Measurements from ENCODE around the gene CBR3. TPM values are rescaled to one million over a fixed set of nuclear protein-coding genes. Genes with fewer than 3 reads are reported as not detected.

The CBR3 gene
- total RNA-seq, 1 donor from 2014 or later, result 4.3 TPM

DNA sequence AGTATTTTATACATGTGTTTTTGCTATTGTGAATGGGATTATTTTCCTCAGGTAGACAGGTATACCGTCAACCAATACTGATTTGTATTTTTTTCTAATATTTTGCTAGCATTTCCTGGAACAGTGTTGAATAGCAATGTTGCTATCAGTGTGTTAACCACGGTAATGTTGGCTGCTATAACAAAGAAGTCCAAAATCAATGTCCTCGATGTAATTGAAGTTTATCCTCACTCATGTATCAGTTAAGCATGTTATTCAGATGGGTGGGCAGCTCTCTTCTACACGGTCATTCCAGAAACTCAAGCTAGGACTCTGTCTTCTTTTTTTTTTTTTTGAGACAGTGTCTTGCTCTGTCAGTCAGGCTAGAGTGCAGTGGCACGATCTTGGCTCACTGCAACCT, 46.1 kb downstream of the CBR3 start:
- TF ChIP-seq, protein P1, sequence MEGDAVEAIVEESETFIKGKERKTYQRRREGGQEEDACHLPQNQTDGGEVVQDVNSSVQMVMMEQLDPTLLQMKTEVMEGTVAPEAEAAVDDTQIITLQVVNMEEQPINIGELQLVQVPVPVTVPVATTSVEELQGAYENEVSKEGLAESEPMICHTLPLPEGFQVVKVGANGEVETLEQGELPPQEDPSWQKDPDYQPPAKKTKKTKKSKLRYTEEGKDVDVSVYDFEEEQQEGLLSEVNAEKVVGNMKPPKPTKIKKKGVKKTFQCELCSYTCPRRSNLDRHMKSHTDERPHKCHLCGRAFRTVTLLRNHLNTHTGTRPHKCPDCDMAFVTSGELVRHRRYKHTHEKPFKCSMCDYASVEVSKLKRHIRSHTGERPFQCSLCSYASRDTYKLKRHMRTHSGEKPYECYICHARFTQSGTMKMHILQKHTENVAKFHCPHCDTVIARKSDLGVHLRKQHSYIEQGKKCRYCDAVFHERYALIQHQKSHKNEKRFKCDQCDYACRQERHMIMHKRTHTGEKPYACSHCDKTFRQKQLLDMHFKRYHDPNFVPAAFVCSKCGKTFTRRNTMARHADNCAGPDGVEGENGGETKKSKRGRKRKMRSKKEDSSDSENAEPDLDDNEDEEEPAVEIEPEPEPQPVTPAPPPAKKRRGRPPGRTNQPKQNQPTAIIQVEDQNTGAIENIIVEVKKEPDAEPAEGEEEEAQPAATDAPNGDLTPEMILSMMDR (IDR thresholded peaks at IDR 0.05), result no peak
- no peaks in the 10 kb centered on the region for H3K4me1 ChIP-seq
- ATAC-seq, result no peak
- no peak overlapping the region for H3K4me3 ChIP-seq
- intact Hi-C loops (cut with DNase I), result no loop called here
- no peaks in the 10 kb centered on the region for H3K9me3 ChIP-seq
- H3K36me3 ChIP-seq, result no peaks in the 10 kb centered on the region
- H3K27me3 ChIP-seq (ENCODE audit: low read depth), result no peaks in the 10 kb centered on the region
- no peak for DNase-seq
- no peak overlapping the region for H3K27ac ChIP-seq

DNA sequence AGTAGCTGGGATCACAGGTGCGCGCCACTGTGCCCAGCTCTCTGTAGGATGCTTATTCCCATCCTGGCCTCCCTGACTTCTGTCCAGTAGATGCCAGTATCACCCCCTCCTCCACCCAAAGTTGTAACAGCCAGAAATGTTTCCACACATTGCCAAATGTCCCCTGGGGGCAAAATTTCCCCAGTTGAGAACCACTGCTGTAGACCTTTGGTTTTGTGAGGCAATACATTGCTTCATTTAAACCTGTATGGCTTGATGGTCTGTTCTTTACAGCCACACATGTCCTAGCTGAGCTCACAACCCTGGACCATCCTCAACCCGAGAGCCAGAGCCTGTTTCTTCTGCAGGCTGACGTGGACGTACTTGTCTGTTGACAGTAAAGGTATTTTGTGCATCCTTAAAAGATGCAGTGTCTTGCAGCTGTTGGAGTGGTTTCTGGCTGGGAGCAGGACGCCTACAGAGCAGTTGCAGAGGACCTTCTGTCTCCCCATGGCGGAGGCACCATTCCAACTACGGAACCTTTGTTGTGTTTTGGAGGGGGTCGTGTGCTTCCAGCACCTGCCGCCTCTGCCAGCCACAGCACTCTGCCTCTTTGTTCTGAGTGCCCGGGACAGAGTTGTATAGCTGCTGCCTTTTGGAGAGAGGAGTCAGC, 48.4 kb downstream of the CBR3 start:
- TF ChIP-seq, protein P1 (IDR thresholded peaks at IDR 0.05), result no peak
- Histone ChIP-seq H3K4me3 (no peak overlapping the region), H3K27me3 (ENCODE audit: low read depth) (no peaks in the 10 kb centered on the region), H3K36me3 (no peaks in the 10 kb centered on the region), H3K27ac (no peak overlapping the region), H3K4me1 (peaks cover 6% of the 10 kb centered on the region), H3K9me3 (no peaks in the 10 kb centered on the region)
- intact Hi-C loops (cut with DNase I), result no loop called here
- ATAC-seq, result no peak
- no peak for DNase-seq

DNA sequence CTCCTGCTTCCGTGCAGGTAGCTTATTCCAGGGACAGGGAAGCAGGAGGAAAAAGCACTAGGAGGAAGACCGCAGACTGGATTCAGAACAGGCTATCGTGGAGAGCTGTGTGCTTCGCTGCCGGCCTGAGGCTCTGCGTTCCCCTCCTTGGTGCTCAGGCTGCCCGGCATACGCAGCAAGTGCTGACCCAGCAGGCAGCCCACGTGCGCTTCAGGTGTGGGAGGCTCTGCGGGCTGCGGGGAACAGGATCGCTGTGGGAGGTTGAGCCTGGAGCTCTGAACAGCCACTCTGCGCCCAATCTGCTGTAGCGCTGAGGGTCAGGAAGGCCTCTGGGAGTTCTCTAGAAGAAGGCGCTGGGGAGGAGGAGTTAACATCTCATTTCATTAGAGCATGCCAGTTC, 49.7 kb downstream of the CBR3 start:
- Histone ChIP-seq H3K9me3 (no peaks in the 10 kb centered on the region), H3K27ac (no peak overlapping the region), H3K4me1 (peaks cover 18% of the 10 kb centered on the region), H3K36me3 (no peaks in the 10 kb centered on the region), H3K4me3 (no peak overlapping the region), H3K27me3 (ENCODE audit: low read depth) (no peaks in the 10 kb centered on the region)
- ATAC-seq (no peak), DNase-seq (no peak)
- intact Hi-C loops (cut with DNase I), result no loop called here
- TF ChIP-seq, protein P1 (IDR thresholded peaks at IDR 0.05), result no peak

DNA sequence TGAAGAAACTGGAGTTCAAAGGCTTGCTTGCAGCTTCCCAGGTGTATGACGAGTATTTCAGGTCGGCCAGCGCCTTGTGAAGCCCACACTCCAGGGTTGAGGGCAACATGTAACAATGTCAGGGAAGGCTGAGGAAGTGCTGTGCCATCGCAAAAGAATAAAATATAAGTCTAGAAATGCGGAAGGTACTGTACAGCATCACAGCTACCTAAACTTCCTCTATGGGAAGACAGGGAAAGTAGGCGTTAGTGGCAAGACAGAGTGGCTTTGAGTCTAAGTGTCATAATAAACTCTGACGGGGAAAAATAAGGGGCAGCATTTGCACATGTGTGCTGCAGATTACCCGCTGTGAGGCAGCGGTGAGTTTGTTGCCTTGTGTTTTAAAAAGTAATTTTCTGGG, 50.6 kb downstream of the CBR3 start:
- no peaks in the 10 kb centered on the region for H3K36me3 ChIP-seq
- no peaks in the 10 kb centered on the region for H3K9me3 ChIP-seq
- no peak overlapping the region for H3K4me3 ChIP-seq
- no peaks in the 10 kb centered on the region for H3K27me3 ChIP-seq (ENCODE audit: low read depth)
- intact Hi-C loops (cut with DNase I), result no loop called here
- H3K27ac ChIP-seq, result no peak overlapping the region
- TF ChIP-seq, protein P1 (IDR thresholded peaks at IDR 0.05), result no peak
- peaks cover 19% of the 10 kb centered on the region for H3K4me1 ChIP-seq
- no peak for ATAC-seq
- no peak for DNase-seq

DNA sequence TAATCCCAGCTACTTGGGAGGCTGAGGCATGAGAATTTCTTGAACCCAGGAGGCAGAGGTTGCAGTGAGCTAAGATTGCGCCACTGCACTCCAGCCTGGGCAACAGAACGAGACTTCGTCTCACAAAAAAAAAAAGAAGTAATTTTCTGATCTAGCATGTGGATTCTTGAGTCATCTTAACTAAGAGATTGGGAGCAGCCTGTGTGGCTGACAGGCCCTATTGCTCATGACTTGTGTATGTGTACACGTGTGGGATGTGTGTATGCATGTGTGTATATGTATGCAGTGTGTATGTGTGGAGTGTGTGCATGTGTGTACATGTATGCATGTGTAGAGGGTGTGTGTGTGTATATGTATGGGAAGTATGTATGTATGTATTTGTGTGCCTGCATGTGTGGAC, 51.2 kb downstream of the CBR3 start:
- intact Hi-C loops (cut with DNase I), result no loop called here
- TF ChIP-seq, protein P1 (IDR thresholded peaks at IDR 0.05), result no peak
- no peaks in the 10 kb centered on the region for H3K9me3 ChIP-seq
- H3K4me3 ChIP-seq, result no peak overlapping the region
- H3K27ac ChIP-seq, result no peak overlapping the region
- no peak for ATAC-seq
- peaks cover 19% of the 10 kb centered on the region for H3K4me1 ChIP-seq
- H3K36me3 ChIP-seq, result no peaks in the 10 kb centered on the region
- DNase-seq, result no peak
- H3K27me3 ChIP-seq (ENCODE audit: low read depth), result no peaks in the 10 kb centered on the region
